ENCODE results near the gene EYA4.

DNA sequence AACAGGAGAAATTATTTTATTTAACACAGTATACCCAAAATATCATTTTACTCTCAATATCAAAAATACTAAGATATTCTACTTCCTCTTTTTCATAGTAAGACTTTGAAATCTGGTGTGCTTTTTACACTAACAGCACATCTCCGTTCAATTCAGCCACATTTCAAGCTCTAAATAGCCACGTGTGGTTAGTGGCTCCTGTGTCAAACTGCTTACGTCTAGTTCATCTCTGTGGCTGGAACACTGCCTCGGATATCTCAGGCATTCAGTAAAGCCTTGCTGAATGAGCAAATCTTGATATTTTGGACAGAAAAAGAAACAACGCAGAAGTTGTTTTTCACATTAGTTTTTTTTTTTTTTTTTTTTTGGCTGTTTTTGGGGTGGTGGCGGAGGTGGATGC, 136.1 kb downstream of the EYA4 start:
- TF ChIP-seq POLR2A (IDR thresholded peaks at IDR 0.05): no peak
- TF ChIP-seq, protein P1, sequence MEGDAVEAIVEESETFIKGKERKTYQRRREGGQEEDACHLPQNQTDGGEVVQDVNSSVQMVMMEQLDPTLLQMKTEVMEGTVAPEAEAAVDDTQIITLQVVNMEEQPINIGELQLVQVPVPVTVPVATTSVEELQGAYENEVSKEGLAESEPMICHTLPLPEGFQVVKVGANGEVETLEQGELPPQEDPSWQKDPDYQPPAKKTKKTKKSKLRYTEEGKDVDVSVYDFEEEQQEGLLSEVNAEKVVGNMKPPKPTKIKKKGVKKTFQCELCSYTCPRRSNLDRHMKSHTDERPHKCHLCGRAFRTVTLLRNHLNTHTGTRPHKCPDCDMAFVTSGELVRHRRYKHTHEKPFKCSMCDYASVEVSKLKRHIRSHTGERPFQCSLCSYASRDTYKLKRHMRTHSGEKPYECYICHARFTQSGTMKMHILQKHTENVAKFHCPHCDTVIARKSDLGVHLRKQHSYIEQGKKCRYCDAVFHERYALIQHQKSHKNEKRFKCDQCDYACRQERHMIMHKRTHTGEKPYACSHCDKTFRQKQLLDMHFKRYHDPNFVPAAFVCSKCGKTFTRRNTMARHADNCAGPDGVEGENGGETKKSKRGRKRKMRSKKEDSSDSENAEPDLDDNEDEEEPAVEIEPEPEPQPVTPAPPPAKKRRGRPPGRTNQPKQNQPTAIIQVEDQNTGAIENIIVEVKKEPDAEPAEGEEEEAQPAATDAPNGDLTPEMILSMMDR (IDR thresholded peaks at IDR 0.05): no peak
